ENCODE results near the gene CBX5.
A peak's percentile ranks its signal among the peaks of the same experiment; 100 is the strongest.
"Not testable (repeated sequence)": the region's sequence is repeated elsewhere in the genome, so short reads cannot be mapped to it uniquely, and the experiment has no call there.

Gene CBX5

DNA sequence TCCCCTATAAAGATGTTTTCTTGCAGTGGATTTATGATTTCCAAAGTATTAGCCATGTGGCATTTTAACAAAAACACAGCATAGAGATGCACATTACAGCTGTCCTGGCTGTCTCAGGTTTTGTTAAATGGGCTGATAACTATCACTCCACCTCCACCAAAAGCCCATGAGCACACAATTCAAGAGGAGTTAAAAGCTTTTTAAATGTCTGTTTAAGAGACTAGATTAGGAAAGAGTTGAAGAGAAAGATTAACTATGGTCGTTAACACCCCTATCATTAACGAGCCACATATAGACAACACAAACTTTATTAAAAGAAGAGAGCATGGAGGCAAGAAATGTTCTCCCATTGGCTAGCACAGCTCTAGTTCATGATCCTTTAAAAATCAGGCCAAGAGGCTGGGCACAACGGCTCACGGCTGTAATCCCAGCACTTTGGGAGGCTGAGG lies 14.5 kb downstream of the CBX5 start:
- no peak for DNase-seq

DNA sequence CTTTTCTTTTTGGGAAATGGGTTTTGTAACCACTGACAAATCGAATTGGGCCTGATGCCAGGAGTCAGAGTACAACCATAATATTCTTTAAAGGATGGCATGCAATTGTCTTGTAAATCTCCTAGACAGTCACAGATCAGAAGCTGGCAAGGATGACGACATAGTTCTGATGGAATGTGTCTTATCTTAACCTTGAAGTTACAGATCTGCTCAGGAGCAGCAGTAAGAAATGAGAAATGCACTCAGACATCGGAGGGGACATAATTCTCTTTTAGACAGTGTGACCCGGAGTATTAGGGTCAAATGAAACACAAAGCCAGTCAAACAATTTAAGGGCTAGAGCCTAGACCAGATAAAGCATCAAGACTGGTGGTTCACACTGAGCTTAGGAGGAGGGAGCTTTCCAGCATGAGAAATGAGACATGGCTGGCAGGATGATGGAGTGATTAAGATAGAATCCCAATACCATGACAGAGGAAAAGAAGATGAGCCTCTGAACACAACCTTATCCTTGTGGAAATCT lies 17.5 kb downstream of the CBX5 start:
- no peak for DNase-seq

DNA sequence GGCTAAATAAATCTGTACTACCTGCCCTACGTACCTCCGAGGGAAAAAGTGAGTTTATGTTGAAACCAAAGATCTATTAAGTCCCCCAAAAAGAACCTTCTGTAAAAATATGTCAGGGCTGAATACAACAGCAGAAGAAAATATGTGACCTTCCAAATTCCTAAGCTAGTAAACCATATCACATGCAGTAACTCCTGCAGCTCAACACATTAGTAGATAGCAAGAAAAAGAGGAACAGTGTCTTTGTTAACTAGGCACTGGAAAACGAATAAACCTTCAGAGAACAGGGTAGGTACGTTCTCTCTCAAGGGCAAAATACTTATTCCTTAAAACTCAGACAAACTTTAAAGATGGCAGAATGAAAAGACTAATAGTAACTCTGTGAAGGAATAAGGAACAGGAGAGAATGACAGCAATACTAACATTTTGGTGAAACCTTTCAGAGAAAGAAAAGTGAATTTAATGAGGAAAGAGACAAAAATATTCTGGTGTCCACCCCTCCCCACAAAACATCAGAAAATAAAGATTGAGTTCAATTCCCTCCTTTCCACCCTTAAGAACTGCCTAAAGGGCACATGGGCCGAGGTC lies 18.0 kb downstream of the CBX5 start:
- DNase-seq, result no peak

DNA sequence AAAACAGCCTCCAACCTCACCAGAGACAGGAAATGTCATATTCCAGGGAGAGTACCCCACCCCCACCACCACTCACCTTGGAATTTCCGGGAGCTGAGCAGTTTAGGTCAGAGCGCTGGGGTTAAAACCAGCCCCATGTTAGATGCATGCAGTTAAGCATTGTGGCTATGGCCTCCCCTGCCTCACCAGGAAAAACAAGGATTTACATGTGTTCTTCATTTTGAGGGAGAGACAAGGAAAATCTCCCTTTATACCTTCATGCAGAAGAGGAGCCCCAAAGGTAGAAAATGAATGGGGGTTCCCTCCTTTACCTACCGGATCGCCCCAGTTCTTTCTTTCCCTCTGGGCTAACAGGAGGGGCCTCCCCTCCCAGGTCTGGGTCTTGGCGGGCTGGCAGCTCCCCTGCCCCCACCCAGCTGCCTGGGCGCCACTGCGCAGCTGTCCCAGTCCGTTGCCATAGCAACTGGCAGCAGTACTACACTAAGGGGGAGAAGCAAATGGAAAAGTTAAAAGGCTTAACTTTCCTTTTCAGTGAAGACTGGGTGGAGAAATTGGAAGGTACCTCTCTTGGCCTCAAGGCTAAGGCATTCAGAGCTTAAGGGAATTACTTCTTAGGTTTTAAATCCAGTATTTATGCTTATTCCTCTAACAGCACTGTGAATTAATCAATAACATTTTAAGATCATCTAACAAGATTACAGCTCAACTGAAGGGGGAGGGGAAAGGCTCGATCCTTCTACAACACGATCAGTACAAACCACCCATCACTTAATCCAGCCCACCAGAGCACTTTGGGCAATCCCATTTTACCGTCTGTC lies 20.5 kb downstream of the CBX5 start:
- peak; percentile 56 for DNase-seq

DNA sequence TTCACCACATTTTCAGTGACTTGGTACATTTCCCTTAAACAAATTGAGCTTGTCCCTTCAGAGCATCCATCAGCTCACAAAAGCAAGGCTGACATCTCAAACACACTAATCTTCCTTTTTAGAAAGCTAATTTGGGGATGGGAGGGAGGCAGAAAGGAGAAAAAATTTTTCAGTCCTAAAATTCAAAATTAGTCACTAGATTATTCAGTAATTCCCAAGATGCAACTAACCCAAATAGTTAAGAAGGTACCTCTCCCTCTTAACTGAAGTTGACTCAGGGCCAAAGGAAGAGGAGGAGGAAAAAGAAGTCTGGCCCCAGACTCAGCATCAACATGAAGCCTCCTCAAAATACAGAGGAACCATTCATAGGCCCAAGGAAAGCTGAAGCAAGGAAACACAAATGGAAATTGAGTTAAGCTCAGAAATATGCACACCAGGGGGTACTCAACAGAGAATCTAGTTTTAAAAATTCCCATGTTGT lies 21.7 kb downstream of the CBX5 start:
- no peak for DNase-seq

DNA sequence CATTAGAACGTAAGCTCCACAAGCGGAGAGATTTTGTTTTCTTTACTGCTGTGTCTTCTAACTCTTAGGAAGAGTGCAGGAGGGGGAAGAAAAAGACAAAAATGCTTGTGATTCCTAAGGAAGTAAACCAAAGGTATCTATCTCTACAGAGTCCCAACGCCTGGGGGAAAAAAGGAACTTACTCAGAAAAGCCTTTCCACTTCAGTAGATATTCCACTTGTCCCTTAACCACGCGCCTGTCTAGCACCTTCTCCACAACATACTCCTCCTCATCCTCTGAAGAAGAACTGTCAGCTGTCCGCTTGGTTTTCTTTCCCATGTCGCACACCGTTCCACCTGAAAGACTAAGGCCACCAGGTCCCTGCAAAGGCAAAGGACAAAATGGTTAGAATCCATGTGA lies 22.6 kb downstream of the CBX5 start:
- no peak for DNase-seq

DNA sequence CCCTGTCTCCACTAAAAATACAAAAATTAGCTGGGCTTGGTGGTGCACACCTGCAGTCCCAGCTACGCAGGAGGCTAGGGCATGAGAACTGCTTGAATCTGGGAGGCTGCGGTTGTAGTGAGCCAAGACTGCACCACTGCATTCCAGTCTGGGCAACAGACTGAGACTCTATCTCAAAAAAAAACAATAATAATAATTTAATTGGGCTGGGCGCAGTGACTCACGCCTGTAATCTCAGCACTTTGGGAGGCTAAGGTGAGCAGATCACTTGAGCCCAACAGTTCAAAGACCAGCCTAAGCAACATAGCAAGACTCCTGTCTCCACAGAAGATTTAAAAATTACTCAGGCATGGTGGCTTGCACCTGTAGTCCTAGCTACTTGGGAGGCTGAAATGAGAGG lies 26.7 kb downstream of the CBX5 start:
- DNase-seq, result no peak

DNA sequence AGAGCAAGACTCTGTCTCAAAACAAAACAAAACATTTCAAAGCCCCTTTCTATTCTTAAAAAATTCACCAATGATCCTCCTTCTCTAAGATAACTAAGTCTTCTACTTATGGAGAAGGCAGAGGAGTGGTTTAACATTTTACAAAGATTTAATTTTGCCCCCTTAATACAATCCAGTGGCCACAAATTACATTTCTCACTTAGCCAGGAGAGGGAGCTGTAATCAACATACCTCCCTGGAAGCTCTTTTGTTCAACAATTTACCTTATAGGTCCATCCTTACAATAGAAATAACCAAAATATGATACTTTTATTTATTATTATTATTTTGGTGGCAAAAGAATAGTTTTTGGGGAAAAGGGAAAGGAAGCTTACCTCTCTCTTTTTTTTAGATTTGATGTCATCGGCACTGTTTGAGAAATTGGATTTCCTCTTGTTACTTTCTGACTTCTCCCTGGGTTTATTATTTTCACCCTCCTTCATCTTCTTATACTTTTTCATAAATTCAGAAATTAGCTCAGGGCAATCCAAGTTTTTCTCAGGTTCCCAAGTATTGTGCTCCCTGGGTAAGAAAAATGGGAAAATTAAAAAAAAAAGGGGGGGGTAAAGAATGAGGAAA lies 28.1 kb downstream of the CBX5 start:
- DNase-seq, result peak; percentile 22

DNA sequence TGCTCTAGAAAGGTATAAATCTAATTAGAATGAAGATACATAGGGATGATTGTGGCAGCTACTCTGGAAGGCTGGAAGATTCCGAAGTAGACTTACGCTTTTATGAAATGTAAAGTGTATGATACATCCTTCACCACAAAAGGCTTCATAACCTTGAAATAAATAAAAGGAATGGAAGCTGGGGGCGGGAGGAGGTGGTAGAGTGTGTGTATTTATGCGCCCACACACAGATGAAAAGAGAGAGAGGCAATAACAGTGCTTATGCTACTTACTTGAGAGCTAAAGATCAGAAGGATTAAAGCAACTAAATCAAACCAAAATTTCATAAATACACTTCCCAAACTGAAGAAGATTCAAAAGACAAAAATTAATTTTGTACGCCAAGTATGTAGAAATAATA lies 30.4 kb downstream of the CBX5 start:
- no peak for DNase-seq

DNA sequence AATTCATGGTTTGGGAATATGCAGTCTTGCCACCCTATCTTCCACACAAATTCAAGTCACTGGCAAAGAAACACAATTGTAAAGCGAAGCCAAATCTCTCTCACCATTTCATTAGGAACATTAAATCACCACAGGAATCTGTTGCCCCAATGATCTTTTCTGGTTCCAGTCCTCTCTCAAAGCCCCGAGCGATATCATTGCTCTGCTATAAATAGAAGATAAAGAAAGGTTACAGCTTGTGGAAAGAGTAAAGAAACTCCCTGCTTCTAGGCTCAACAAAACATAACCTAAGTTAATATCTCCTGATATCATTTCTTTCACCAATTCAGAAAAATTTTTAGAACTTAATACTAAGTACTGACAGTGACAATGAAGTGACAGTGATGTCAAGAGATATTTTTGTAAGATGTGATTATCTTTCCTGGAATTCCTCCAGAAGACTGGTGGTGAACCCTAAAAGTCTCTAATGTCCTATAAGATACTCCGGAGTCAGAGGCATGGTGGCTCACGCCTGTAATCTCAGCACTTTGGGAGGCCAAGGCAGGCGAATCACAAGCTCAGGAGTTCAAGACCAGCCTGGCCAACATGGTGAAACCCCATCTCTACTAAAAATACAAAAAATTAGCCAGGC lies 33.8 kb downstream of the CBX5 start:
- no peak for DNase-seq

DNA sequence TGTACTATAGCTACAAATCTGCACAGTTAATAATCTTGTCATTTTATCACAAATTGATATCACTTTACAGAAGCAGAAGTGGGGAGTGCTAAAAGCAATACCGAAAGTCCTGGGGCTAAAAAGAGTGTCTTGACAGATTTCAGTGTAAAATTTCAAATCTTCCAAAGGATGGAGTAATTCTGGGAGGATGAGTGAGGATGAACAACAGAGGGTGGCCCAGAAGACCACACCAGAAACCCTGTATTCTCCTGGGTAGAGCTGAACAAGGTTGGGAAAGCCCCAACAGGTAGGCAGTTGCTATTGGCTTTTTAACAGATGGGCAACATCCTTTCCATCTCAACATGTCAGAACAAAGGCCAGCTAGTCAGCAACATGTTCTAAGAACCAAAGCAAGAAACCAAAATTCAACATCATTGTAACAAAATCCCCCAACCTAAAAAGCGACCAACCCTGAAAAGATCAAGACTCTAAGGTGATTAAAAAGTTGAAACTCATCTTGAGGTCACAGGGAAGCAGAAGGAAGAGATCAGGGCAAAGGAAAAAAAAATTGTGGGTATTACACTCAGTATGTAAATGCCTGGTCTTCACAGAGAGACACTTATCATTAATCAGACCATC lies 38.8 kb downstream of the CBX5 start:
- DNase-seq, result no peak

DNA sequence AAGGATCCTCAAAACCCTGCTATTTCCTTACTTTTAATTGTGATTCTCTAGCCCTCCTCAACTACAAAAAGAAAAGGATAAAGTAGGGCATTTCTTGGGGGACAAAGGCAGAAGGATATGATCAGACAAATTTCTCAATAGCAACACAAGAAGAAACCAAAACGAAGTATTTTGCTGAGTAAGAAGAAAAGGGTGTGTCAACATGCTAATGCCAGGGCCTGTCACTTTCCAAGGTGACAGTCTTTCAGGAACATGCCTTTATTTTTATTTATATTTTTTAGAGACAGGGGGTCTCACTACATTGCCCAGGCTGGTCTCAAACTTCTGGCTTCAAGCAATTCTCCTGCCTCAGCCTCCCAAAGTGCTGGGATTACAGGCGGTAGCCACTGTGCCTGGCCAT lies 39.8 kb downstream of the CBX5 start:
- DNase-seq, result no peak

DNA sequence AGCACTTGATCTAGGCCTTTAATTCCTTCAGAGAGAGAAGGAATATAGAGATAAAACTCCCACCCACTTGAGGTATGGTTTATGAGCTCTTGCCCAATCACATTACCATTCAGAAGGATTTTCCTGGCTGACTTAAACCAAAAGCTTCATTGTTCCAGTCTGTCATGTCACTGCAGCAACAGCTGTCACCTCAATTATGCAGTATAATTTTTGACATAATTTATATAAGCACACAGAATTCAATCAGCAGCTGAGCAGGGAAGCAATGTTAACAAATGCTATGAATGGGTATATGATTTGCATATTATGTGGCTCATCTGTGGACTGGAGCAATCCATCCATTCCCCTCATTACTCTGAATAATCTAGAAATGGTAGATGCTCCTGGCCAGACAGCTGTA lies 40.3 kb downstream of the CBX5 start:
- DNase-seq, result no peak

DNA sequence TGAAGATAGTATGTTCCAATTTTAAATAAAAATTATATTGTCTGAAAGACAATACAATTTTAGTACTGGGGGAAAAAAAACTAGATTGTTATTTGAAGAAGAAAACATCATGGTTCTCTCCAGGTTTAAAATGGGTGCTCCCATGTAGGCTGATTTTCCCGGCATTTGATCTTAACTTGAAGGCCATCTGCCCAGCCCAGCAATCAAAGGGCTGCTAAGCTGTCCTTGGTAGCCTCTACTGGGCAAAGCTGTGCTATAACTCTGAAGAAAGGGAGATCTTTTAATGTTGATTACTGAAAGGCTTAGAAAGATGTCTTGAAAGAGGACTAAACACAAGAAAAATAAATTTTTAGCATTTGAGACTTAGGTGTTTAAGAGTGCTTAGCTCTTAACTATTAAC lies 41.4 kb downstream of the CBX5 start:
- no peak for DNase-seq

DNA sequence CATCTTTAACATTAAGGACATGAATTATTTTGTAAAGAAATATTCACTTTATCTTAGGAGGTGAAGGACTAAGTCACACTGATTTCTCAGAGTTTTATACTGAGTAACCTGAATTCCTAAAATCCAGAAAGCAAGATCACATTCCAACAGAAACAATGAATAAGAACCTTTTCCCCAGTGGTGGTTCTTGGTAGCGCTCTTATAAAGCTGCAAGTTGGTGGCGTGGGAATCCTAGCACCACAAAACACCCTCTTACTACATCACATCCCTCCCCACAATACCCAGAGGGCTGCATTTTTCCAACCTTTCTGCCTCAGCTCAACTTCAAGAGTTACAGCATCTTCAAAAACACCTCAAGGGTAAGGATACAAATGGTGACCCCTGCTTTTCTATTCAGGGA lies 47.1 kb downstream of the CBX5 start:
- DNase-seq, result no peak

DNA sequence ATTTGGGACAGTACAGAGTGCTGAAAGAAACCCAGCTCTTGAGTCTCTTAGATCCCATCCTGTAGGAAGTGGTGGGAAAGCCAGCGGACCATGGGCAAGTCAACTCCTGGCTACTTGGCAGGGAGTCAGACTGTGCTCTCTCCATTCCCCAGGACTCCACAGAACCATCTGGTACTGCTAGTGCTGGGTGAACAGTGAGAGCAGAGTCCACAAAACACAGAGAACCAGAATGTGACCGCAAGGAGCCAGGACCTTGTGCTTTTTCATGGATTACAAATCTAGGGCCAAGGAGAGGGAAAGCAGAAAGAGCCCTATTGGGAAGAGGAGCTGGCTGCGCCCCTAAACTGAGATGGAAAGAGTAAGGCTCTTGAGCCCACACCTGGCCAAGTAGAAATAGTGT lies 48.7 kb downstream of the CBX5 start:
- not testable (repeated sequence) for DNase-seq

DNA sequence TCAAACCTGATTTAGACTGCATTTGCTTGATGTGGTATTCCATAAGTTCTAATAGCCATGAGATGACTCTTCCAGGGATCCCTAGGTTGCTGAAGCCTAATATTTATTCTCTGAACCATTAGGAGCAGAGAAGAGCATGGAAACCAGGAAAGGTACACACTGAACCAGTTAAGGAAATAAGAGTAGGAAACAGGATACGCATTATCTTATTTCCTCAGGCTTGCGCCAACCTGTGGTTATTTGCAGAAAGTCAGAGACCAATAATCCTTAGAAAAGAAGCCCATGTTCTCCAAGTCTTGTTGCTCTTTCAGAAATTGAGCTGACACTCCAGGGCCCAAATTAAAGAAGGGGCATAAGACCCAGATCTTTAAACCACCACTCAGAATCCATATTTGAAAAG lies 49.4 kb downstream of the CBX5 start:
- no peak for DNase-seq

DNA sequence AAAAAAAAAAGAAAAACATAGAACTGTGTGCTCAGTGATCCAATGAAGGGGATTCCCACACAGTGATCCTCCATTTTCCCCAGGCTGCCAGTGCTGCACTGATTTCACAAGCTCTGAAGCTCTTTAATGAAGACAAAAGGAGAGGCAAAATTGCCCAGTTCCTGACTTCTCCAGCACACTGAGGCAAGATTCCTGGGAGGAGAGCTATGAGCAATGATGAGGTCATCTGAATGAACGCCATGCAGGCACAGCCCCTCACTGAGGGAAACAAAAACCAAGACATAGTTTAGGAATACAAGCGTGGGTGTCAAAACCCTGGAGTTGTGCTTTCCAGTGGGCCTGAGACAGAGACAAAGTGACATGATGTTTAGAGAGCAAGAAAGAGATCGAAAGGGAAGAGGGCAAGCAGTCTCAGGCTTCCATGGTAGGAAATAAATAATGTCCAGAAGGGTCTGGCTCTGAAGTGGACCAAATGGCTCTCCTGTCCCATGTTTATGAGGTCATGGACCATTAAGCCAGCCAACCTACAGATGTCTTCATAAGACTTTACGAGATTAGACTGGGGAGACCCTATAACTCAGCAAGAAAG lies 50.2 kb downstream of the CBX5 start:
- DNase-seq, result no peak

DNA sequence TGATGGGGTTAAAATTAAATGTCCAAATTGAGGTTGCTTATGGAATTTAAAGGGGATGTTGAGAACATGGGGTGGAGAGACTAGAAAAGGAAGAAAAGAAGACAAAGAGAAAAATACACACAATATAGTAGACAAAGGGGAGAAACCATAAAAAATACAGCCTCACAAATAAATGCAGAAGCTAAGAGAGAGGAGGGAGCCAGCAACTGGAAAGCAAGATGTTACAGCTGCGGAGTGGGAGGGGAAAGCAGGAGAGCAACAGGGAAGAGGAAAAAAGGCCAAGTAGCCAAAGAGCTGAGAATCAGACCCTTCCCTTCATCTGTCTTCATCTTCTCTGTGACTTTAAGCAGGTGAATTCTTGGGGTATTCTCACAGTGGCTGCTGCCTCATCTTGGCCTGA lies 51.5 kb downstream of the CBX5 start:
- DNase-seq, result no peak

DNA sequence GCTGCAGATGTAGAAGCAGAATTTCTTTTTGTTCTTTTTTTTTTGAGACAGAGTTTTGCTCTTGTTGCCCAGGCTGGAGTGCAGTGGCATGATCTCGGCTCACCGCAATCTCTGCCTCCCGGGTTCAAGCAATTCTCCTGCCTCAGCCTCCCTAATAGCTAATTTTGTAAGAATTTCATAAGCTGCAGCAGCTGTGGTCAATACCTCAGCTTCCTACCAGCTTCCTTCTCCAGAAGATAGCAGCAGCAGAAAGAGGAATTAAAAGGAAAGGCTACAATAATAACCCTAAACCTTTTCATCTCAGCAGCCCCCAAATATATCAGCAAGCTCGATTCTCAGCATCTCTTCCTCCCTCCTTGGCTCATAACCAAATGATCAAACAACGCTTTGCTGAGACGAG lies 52.0 kb downstream of the CBX5 start:
- DNase-seq, result not testable (repeated sequence)

DNA sequence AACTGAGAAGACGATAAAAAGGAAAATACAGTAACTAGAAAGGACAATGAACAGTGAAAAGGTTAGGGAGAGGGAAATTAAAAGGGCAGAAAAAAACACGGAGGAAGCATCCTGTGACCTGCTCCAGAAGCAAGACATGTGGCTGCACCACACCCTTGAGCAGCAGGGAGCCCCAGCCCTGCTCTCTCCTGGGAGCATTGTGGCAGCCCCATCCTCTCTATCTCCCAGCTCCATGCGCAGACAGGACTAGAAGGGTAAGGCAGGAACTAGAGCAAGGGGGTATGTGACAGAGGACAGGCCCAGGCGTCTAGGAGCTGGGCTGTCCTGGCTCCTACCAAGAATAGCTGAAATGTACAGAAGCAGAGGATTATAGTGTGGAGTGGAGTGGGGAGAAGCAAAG lies 52.5 kb downstream of the CBX5 start:
- DNase-seq, result no peak

DNA sequence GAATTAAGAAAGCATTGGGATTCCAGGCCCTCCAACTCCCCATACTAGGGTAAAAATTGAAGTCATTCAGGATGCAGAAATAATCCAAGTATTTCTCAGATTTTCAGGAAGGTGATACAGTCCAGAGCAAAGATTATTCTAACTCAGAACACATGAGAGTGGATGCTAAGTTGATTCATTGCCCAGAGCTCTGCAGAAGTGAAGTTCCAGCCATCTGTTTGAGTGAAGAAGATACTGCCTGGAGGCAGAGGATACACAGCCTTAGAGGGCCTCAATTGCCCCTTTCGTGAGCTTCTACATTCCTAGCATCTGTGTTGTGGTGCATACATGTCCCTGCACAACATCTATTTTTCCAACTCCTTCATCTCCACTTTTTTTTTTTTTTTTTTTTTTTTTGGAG lies 54.3 kb downstream of the CBX5 start:
- DNase-seq, result no peak

DNA sequence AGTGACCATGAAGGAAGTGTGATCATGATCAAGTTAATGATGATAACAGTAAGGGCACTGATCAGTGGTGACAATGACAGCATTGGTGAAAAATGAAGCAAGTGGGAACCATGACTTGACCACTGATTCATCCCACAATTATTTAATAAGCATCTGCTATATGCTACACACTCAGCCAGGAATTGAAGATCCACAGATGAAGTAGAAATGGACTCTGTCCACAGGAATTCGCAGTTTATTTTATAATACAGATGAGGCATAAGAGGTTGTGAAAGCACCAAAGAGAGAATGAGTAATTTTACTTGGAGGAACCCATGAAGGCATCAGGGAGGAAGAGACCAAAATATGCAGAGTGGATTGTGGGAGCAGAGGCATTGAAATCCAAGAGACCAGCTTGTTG lies 57.3 kb downstream of the CBX5 start:
- DNase-seq, result no peak
